ENCODE results near the gene MKNK2.
"Not testable (repeated sequence)": the region's sequence is repeated elsewhere in the genome, so short reads cannot be mapped to it uniquely, and the experiment has no call there.

MKNK2 gene

DNA sequence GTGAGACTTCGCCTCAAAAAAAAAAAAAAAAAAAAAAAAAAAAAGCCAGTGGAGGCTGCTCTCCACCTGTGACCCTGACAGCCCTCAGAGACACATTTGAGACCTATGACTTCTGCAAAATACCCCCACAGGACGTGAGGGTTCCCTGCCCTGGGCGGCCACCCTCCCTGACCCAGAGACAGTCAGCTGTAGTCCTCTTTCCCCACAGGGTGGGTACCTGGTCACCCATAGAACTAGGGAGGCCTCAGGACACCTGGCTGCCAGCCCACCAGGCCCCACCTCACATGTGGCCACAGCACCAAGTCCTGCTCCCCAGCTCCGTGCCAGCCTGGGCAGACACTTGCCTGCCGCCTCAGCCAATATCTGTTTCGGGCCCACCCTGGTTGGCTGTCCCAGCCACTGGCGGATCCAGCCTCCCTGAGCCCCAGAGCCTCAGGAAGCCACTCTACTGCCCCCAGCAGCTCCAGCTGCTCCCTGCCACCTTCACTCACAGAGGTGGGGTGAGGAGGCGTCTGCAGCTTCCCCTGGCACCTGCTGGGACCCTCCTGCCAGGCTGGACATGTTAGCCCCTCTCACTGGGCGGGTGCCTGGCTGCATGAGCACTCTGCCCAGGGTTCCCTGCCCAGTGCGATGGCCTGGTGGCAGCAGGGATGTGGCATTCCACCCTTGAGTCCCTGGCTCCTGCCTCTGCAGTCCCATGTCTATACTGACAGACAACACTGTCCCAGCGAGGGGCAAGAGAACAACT lies 6.9 kb downstream of the MKNK2 start:
- no peak for DNase-seq

DNA sequence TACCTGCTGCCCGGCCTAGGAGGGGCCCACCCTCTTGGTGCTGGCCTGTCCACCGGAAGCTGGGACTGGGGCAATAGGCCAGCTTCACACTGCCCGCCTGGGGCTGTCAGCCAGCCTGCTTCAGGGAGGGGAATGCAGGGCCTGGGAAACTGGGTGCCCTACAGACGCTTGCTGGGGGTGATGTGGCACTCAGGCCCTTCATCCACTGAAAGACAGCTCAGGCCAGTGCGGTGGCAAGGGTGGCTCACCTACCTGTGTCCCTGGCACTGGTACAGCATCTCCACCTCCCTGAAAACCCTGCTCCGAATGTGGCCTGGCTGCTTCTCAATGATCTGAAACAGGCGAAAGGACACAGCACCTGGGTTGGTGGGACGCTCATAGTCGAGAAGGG lies 7.8 kb downstream of the MKNK2 start:
- no peak for DNase-seq

DNA sequence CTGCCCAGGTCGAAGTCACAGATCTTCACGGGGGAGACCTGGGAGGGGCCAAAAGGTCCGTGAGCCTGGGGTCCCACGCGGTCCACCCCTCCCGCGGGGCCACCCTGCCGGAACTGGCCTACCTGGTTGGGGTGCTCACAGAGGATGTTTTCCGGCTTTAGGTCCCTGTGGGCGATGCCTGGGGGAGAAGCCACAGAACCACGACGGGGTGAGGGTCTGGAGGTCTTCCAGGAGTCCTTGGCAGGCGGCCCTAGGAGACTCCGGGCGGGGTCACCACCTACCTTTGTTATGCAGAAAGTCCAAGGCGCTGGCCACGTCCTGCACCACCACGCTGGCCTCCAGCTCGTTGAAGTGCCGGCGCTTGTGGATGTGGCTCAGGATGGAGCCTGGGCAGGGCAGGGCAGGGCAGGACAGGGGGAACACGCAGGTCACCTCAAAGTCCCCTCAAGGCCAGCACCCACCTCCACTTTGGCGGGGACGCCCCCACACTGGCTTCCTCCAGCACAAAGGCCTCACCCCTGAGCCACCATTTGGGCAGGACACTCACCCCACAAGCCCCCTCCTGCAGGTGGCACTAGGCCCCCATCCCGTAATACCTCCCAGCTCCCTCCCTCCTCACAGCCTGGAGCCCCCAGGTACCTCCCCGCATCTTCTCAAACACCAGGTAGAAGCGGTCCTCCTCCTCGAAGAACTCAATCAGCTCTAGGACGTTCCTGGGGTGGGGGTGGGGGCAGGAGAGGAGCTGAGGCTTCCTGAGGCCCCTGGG lies 8.4 kb downstream of the MKNK2 start:
- DNase-seq = no peak

DNA sequence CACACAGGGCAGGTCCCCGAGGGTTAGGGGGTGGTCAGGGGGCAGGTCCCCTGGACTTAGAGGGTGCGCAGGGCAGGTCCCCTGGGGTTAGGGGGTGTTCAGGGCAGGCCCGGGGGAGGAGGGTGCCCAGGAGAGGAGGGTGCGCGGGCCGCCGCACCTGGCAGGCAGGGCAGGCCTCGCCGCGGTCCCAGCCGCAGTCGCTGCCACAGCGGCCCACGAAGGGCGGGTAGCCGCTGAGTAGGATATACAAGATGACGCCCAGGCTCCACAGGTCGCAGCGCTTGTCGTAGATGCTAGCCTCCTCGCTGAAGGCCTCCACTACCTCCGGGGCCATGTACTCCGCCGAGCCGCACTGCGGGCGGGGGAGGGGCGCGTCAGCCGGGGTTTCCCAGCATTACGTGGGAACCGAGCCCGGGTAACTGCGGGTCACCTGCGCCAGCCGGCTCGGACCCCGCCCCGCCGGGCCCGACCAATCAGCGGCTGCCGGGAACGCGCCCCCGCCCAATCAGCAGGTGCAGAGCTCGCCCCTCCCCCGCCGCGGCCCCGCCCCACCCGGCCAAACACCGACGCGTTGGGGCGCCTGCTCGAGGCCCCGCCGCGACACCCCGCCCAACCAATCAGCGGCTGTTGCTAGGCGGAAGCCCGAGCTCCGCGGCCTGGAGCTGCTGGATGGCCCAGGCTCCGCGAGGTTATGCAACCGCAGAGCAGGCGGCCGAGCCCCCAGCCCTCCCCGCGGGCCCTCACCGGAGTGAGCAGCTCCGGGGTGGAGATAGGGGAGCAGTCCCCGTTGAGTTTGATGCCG lies 9.2 kb downstream of the MKNK2 start:
- peak; percentile 87 for DNase-seq

DNA sequence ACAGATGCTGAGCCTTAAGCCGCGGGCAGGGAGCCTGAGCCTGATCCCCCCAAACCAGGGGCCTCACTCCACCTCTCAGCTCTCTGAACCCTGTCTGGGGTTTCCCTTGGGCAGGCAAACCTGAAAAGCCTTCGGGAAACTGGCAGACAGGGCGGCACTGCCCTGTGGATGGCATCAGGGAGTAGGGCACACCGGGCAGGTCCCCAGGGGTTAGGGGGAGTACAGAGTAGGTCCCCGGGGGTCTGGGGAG lies 9.7 kb downstream of the MKNK2 start:
- no peak for DNase-seq

DNA sequence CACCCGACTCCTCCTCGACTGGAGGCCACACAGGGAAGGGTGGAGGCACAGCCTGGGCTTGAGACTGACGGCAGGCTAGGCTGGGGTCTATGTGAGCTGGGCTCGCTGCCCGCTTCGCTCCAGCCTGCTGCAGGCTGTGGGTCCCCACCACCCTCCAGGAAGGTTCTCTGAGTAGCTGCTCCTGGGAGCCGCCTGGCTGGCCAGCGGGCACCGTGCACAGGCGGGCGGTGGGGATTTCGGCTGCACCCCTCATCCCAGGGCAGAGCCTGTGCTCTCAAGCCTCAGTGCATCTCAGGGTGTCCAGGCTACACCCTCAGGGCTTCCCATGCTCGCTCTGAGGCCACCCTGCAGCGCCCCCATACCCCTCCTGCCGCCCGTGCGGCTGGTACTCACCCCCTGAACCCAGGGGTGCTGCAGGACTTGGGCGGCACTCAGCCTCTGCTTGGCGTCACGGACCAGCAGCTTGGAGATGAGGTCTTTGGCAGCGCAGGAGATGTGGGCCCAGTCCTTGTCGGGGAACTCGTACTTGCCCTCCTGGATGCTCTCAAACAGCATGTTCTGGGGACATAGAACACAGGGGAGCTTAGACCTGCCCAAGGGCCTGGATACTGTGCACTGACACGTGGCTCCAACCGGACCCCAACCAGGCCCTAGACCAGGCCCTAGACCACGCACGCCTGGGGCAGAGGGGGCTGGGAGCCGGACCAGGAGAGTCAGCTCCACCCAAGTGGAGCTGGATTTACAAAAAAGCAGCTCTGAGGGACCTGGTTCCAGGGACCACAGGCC lies 10.2 kb downstream of the MKNK2 start:
- DNase-seq = no peak

DNA sequence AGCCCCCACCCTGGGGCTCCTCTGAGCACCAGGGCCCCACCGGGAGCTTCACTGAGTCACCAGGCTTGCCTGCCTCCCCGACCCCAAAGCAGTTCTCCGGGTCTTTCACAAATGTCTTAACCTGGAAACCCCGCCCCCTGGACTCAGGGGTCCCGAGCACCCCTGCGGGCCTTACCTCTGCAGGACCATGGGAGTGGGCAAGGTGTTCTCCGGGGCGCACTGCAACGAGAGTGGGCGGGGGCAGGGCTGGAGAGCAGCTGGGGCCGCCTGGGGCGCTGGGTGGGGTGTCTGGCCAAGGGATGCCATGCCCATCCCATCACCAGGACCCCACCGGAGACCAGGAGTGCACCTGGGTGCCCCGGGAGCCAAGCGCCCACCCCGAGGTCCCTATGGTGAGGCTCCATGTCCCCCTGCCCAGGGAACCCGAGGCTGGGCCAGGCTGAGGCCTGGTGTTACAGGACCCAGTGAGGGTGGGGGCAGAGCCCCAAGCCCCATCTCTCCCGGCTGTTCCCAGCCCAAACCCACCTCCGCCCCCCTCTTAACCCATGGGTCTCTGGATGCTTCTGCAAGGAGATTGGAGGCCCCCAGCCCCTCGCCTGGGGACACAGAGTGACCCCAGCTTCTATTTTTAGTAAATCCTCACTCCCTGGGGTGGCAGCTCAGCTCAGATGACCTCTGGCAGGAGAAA lies 10.9 kb downstream of the MKNK2 start:
- DNase-seq = no peak

DNA sequence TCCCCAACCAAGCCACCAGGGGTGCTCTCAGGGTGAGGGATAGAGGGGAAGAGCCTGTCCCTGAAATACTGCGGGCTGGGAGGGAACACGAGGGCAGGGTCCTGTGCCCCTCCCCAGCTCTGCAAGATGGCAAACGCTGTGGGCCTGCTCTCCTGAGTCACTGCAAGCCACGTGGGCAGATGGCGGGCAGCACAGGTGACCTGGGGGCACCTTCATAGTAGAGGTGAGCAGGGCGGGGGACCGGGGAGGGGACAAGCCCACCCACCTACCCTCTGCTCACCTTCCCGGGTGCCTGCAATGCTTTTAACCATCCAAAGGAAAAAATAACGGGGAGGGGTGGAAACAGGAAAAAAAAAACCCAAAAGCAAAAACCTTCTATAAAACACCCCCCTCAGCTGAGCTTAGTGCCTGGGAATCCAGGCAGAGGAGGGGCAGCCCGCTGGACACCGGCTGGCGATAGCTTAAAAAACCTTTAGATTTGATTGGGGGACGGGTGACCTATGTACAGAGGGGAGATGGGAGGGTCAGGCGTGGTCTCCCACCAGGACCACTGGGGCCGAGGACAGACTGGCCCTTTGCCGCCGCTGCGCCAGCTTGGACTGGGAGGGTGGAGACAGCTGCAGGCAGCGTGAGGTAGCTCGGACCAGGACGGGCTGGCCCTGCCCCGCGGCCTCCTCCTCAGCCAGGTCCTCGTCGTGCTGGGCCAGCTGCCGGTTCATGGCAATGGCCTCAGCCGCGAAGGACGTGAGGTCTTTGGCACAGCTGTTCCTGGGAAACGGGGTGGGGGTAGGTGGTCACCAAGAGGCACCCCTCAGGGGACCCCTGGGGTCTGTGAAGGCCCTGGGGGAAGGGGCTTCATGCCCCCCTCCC lies 11.7 kb downstream of the MKNK2 start:
- DNase-seq = no peak

DNA sequence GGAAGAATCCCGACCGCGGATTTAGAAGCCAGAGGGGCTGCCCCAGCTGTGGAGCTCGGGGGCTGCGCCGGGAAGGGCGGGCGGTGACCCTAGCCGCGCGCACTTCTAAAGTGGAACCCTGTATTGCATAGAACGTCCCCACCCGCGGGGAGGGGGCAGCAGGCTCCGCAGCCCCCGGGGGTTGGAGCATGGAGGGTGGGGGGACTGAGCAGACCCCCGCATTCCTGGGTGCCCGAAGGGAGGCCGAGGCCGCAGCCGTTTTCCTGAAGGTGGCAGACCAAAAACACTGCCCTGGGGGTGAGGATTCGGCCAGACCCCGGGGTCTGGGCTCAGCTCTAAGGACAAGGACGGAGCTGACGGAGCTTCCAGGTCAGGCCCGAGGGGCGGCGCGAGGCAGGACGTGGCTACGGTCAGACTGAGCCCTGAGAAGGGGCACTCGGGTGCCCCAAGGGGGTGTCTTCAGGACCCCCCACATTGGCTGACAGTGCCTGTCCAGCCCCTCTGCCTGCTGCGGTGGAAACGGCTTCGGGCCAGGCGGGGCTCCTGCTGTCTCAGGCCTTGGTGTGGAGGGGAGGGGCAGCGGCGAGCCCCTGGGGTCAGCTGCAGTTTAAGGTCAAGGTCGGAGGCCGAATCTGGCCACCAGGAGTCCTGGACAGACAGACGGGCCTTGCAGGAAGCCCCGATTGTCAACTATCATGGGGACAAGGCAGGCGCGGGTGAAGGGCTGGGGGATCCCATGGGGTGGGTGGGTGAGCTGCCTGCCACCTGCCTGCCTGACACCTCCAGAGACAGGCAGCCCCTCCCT lies 12.6 kb downstream of the MKNK2 start:
- DNase-seq = no peak

DNA sequence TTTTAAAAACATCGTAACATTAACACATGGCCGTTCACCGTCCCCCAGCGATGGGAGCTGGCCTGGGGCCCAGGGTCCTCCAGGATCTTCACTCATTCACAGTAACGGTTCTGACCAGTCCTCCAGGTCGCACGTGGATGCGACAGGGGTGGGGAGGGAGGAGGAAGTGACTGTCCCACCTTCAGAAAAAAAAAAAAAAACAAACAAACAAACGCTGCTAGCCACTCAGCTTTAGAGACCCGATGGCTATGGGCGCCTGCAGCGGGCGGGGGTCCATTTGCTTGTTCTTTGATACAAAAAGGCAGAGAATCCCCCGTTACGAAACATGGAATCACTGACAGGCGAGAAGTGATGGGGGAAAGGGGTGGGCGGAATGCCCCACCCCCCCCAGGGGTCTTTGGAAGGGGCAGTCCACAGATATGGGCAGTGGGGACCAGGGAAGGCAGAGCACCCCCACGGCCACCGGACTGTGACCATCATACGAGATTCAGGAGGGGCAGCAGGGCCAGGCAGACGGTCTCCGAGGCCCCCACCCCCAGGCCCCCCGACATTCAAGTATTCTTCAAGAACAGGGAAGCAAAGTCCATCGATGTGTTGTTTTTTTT lies 13.3 kb downstream of the MKNK2 start:
- no peak for DNase-seq

DNA sequence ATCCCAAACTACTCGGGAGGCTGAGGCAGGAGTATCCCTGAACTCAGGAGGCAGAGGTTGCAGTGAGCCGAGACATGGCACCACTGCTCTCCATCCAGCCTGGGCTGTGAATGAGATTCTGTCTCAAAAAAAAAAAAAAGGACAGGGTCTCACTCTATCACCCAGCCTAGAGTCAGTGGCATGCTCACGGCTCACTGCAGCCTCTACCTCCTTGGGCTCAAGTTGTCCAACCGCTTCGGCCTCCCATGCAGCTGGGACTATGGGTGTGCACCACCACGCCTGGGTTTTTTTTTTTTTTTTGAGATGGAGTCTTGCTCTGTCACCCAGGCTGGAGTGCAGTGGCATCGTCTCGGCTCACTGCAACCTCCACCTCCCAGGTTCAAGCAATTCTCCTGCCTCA lies 14.6 kb downstream of the MKNK2 start:
- no peak for DNase-seq

DNA sequence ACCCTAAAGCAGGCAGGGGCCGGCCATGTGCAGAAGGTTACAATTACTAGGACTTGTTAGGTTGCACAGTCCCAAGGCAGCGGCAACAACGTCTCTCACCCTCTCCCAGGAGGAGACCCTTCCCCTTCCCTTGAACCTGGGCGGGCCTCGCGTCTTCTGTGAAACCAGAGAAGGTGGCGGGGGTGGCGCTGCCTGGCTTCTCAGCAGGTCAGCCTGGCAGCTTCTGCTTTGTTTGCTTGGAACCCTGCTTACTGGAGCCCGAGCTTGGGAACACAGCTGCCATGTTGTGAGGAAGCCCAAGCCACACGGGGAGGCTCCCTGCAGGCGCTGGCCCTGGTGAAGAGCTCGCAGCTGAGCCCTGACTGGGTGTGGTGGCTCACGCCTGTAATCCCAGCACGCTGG lies 15.5 kb downstream of the MKNK2 start:
- no peak for DNase-seq

DNA sequence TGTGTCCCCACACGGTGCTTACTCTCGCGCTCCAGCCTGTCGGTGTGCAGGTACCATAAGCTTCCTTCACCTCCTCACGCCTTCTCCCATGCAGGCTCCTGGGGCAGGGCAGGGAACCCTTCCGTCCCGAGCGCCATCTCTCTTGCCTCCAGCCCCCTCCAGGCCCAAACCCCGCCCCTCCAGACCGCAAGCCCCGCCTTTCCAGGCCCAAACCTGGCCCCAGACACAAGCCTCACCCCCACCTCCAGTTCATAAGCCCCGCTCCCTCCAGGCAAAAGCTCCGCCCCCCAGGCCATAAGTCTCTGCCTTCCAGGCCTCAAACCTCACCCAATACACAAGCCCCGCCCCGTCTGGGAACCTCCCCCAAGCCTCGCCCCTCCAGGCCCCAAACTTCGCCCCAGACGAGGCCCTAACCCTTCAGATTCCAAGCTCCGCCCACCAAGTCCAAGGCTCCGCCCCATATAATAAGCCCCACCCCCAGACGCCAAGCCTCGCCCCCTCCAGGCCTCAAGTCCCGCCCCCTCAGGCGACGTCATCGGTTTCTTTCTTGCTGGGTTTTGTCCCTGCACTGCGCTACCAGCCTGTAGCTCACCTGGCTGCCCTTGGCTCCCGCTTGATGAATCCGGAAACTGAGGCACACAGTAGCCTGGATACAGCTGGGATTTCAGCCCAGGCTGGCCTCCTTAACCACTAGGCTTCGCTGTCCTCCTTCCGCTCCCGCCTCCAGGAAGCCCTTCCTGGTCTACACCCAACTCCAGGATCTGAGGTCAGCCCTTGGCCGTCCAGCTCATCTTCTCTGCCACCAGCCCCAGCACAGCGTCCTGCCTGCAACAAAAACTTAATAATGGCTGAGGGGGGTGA lies 16.1 kb downstream of the MKNK2 start:
- no peak for DNase-seq

DNA sequence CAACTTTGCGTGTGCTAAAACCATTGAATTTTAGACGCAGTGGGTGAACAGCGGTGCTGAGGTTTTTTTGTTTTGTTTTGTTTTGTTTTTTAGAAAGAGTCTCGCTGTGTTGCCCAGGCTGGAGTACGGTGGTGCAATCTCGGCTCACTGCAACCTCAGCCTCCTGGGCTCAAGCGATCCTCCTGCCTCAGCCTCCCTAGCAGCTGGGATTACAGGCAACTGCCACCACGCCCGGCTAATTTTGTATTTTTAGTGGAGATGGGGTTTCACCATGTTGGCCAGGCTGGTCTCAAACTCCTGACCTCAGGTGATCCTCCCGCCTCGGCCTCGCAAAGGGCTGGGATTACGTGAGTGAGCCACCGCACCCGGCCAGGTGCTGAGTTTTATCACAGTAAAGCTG lies 16.8 kb downstream of the MKNK2 start:
- not testable (repeated sequence) for DNase-seq

DNA sequence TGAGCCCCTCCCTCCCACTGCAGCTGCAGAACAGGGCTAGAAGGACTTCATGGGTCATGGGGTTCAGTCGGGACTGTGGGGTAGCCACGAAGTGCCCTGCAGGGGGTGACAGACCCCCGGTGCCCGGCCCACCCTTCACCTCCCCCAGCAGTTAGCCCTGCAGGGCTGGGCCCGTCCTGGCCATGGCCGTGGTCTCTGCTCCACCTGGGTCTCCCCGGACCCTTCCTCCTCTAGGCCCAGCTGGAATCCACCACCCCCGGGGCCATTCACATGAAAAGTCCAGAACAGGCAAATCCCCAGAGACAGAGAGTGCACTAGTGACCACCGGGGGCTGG lies 17.3 kb downstream of the MKNK2 start:
- DNase-seq = no peak

DNA sequence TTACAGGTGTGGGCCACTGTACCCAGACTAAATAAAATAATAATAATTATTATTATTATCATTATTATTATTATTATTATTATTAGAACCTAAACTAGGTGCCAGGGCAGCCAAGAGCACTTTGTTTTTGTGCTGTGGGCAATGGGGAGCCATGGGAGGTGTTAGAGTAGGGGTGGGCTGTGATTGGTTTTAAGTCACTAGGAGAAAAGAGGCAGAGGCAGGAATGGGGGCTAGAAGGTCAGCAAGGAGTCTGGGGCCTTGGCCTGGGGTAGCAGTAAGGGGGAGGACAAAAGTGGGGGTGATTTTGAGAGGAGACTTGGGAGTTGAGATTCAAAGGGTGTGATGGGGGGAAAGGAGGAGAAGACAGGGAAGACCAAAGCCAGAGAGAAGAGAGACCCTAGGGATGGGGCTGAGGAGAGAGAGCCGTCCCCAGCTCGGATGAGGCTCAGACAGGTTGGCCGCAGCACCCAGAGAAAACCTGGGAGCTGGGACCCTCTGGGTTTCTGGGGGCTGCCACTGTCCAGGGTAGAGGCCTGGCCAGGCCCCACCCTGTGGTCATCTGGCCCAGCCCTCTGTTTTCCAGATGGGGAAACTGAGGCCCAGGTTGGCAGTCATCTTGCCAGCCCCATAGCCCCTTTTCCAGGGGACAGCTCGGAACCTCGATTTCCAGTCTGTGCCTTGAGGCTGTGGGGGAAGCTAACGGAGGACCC lies 17.8 kb downstream of the MKNK2 start:
- DNase-seq = no peak

DNA sequence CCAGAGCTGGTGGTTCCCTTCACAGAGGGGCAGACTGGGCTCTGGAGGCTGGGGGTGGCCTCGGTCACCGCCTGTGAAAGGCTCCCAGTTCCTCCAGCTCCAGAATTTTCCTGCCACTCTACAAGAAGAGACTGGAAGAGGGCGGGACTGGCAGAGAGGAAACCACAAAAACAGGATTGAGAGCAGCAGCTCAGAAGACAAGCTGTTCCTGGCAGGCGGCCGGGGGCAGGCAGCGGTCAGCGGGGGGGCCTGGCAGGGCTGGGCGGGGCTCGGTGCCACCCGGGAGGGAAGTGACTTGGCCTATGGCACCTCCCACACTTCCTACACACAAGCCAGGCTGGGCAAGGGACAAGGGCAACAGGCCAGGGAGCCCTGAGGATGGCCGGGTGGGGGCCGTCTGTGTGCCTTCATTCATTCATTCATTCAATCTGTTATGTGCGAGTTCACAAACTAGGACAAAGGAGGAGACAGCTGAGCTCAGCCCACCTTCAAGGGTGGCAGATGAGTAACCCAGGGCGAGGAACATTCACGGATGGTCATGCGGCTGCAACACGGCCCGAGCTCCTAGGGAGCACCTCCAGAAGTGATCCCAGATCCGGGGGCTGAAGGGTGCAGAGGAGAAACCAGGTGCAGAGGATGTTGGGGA lies 18.6 kb downstream of the MKNK2 start:
- peak; percentile 90 for DNase-seq

DNA sequence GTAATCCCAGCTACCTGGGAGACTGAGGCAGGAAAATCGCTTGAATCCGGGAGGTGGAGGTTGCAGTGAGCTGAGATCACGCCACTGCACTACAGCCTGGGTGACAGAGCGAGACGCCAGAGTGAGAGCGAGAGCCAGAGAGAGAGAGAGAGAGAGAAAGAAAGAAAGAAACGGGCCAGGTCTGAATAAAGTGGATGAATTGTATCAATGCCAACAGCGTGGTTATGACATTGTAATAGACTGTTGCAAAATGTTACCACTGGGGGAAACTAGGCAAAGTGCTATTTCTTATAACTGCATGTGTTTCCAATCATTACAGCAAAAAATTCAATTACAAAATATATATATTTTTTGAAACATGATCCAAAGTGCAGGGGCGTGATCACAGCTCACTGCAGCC lies 23.7 kb downstream of the MKNK2 start:
- no peak for DNase-seq
